Renal cortex interstitium (tissue), 11 donors: ENCODE measurements around the gene SGPP1. TPM values are rescaled to one million over a fixed set of nuclear protein-coding genes. Genes with fewer than 3 reads are reported as not detected.
A peak's percentile ranks its signal among the peaks of the same experiment; 100 is the strongest.
"Not testable (repeated sequence)": the region's sequence is repeated elsewhere in the genome, so short reads cannot be mapped to it uniquely, and the experiment has no call there.

Experiments
- DNase-seq, 11 donors: peaks; one replicate each; pipeline ENCODE4 v3.0.0-alpha.2; 2013; ENCODE audit warnings: low read depth in 9 of 11, low spot score in 4 of 11; ENCODE audit errors: extremely low read depth in 1 of 11
- polyA plus RNA-seq, 3 donors: library from polyadenylated mRNA; unstranded; fragments of 120-200 nt; gene quantifications; one replicate each; pipeline ENCODE4 v1.2.1, GENCODE V29; 2013; ENCODE audit not compliant: insufficient read length in 3 of 3

Gene SGPP1
- polyA plus RNA-seq, 3 donors = 24.7 to 42.6 (median 31.7) TPM

- no peak for DNase-seq
These were observed 17.4 kb upstream of the SGPP1 start for GRCh38 chr14:63745272-63745671.

- no peak for DNase-seq
These were observed 9.7 kb upstream of the SGPP1 start for GRCh38 chr14:63737582-63738006.

DNA sequence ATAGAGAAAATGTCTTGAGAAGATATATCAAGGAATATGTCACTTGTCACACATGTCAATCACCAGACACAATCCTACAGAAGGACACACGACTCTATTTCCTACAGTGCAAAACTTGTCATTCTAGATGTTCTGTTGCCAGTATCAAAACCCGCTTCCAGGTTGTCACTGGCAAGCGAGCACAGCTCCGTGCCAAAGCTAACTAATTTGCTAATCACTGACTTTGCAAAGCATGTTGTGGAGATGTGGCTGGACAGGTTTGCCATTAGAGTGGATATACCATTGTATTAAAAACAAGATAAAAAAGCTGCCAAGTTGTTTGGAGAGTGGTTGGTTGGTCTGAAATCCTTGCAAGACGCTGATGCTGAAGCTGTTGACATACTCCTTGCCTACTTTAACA is 7.9 kb upstream of the SGPP1 start:
- DNase-seq = no peak

- no peak for DNase-seq
These were observed 2.8 kb upstream of the SGPP1 start for GRCh38 chr14:63730659-63731058.

DNA sequence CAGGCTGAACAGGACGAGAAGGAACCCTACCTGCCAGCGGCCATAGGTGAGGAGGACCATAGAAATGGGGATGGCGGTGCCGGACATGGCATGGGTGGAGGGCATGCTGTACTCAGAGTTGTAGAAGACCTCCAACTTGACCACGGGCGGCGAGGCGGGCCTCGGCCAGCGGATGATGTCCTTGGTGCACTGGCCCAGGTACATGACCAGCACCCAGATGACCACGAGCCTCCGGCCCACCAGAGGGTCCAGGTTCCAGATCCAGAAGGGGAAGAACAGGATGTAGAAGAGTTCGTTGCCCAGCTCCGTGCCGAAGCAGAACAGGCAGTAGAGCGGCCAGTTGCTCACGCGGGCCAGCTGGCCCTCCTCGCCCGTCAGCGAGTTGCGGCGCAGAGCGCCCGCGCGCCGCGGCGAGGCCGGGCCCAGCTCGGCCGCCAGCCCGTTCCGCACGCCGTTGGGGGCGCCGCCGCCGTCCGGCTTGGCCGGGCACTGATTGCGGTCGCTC is 582 bp downstream of the SGPP1 start:
- DNase-seq = peak in 7 of 11 donors; percentile 15 to 50 (median 28)

GRCh38 chr14:63726499-63726898 is 1.4 kb downstream of the SGPP1 start:
- no peak for DNase-seq

- DNase-seq = no peak
These were observed 1.9 kb downstream of the SGPP1 start for GRCh38 chr14:63725786-63726460.

DNA sequence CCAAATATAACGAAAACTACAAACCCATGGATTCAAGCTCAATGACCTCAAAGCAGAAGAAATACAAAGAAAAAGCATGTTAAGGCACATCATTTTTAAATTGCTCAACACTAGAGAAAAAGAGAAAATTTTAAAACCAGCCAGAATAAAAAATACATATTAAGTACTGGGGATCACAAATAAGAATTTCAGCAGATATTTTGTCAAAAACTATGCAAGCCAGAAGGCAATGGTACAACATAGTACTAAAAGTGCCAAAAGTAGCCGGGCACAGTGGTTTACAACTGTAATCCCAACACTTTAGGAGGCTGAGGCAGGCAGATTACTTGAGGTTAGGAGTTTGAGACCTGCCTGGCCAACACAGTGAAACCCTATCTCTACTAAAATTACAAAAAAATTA is 10.2 kb downstream of the SGPP1 start:
- peak in 1 of 11 donors; percentile 15 for DNase-seq

- DNase-seq = no peak
These were observed 12.5 kb downstream of the SGPP1 start for GRCh38 chr14:63715360-63715759.

DNA sequence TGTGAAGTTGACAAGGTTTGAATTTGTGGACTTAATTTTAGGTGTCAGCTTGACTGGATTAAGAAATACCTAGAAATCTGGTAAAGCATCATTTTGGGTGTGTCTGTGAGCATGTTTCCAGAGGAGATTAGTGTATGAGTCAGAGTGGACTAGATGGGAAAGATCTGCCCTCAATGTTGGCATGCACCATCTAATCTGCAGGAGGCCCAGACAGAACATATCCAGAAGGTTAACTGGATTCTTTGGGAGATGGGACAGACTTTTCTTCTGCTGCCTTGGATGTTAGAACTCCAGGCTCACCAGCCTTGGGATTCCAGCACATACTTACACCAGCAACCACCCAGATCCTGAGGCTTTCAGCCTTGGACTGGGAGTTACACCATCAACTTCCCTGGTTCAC is 14.1 kb downstream of the SGPP1 start:
- DNase-seq = no peak

GRCh38 chr14:63713058-63713457 is 14.8 kb downstream of the SGPP1 start:
- no peak for DNase-seq

GRCh38 chr14:63712123-63712522 is 15.7 kb downstream of the SGPP1 start:
- DNase-seq = no peak

DNA sequence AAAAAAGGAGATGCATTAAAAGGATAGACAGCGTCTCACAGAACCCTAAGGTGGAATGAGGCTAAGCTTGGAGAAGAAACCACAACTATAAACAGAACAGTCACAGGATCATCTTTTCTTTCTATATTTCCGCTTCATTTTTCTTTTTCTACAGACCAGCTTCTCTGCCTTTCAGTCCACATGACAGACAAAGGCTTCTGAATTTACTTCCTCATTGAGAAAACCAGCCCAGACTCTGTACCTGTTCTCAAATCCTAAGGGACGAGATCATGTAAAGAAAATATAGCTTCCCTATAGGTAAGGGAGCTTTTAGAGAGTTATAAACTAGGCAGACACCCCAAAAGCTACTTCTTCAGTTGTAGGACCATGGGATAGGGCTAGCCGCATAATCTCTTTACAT is 17.4 kb downstream of the SGPP1 start:
- no peak for DNase-seq

DNA sequence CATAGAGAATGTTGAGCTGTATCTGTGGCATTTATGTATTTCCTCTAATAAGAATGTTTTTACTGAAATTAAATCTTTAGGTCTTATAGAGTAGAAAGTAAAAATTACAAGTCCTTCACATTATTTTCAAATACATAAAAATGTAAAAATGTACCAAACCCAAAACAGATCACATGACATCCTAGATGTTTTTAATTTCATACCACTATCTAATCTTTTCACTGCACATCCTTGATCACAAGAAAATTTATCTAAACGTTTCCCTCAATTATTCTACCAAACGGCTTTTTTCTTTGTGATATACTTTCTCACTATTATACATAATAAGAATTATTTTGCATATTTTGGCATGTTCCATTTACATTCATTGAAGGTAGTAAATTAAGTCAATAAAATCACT is 18.3 kb downstream of the SGPP1 start:
- DNase-seq = no peak

DNA sequence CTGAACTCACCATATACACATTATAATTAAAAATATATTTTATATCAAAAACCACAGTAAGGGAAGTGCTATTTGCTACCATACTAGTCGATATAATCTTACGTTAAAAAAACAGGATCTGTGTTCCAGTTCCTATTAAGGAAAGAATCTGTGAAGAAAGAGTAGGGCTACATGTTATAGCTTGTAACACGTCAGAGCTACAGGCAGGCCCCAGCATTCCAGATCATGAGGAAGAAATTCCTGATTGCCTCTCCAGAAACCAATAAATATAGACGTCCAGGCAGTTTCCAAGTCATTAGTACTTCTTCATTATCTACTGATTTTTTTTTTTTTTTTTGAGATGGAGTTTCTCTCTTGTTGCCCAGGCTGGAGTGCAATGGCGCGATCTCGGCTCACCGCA is 20.6 kb downstream of the SGPP1 start:
- no peak for DNase-seq

- DNase-seq = no peak
These were observed 22.2 kb downstream of the SGPP1 start for GRCh38 chr14:63705561-63706070.

- DNase-seq = not testable (repeated sequence)
These were observed 25.3 kb downstream of the SGPP1 start for GRCh38 chr14:63702530-63702929.

DNA sequence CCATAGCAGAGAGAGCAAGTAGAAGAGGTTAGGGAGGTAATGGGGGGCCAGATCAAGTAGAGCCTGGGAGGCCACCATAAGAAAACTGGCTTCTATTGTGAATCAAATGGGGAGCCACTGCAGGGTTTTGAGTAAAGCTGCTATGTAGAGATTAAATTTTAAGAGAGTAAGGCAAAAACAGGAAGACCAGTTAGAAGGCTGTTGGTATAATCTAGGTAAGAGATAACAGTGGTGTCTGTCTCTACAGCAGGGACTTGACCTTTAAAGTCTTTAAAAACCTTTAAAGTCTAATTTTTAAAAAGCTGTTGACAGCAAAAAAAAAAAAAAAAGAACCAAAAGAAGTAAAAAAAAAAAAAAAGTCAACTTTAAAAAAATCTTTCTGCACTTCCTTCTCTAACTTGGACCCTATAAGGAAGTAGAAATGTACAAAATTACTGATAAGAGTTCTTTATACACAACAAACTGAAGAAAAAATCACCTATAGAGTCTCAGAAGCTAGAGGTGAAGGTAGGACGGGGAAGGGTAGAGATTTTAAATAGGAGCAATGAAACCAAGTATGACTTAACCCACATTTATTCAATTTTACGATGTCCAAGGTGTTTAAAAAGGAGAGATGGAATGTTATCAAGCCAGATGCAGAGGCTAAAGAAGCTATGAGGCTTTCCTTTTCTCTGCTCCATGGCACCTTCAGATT is 26.1 kb downstream of the SGPP1 start:
- no peak for DNase-seq

- DNase-seq = no peak
These were observed 35.4 kb downstream of the SGPP1 start for GRCh38 chr14:63692310-63693020.

- DNase-seq = no peak
These were observed 38.7 kb downstream of the SGPP1 start for GRCh38 chr14:63689132-63689531.
